Gastroesophageal sphincter (tissue), 4 donors: ENCODE data around the gene PDZD7. TPM values are rescaled to one million over a fixed set of nuclear protein-coding genes. Genes with fewer than 3 reads are reported as not detected.

ENCODE experiments used
- ATAC-seq: fragments of 150-250 bp; one replicate; pipeline ENCODE4 v1.9.1; 2016; ENCODE audit warnings: mild to moderate bottlenecking, moderate library complexity
- H3K27ac ChIP-seq, 4 donors: fragments of 200-600 bp; sonication (generic) in 3 of 4; 1 replicate in 3 of 4; 2 replicates in 1 of 4; pipeline ENCODE4 v1.5.1; 2016 to 2019
- H3K27me3 ChIP-seq: fragments of 200-600 bp; sonication (generic); one replicate; pipeline ENCODE4 v1.5.1; 2019
- H3K36me3 ChIP-seq, 2 donors: fragments of 200-600 bp; sonication (generic); one replicate each; pipeline ENCODE4 v1.5.1; 2019; ENCODE audit warnings: control low read depth in 1 of 2
- H3K4me1 ChIP-seq, 3 donors: fragments of 200-600 bp; sonication (generic); 1 replicate in 2 of 3; 2 replicates in 1 of 3; pipeline ENCODE4 v1.5.1; 2016 to 2019; ENCODE audit warnings: control low read depth in 2 of 3
- H3K4me3 ChIP-seq, 2 donors: fragments of 200-600 bp; sonication (generic); one replicate each; pipeline ENCODE4 v1.5.1; 2019; ENCODE audit warnings: mild to moderate bottlenecking in 1 of 2, moderate library complexity in 1 of 2
- H3K9me3 ChIP-seq, 3 donors: fragments of 200-600 bp; sonication (generic); one replicate each; pipeline ENCODE4 v1.5.1; 2017 to 2019; ENCODE audit warnings: control low read depth in 2 of 3
- EP300 ChIP-seq: sonication (generic); formaldehyde crosslinking; IDR thresholded peaks from one replicate; pipeline ENCODE4 v1.6.1; 2017; ENCODE audit warnings: antibody characterized with exemption, mild to moderate bottlenecking
- POLR2A ChIP-seq, 2 donors: fragments of 450-650 bp; IDR thresholded peaks; one replicate each; pipeline ENCODE4 v1.6.1; 2017; ENCODE audit warnings: antibody characterized with exemption in 2 of 2, mild to moderate bottlenecking in 2 of 2, moderate library complexity in 1 of 2
- POLR2AphosphoS5 ChIP-seq: sonication (generic); formaldehyde crosslinking; IDR thresholded peaks from one replicate; pipeline ENCODE4 v1.6.1; 2017; ENCODE audit warnings: antibody characterized with exemption
- WGBS, 2 donors: methylation state at CpG; one replicate each; pipeline ENCODE4 v1.1.5; 2018; ENCODE audit warnings: low coverage in 1 of 2; 5-methylcytosine and 5-hydroxymethylcytosine counted together
- total RNA-seq, 4 donors: library from RNA; depleted of rRNA; stranded (reverse); fragments of >200 nt; gene quantifications; one replicate each; pipeline ENCODE4 v1.1.0, GENCODE V29; 2016
- TF ChIP-seq, protein P1 (sequence below), 4 experiments: fragments of 200-600 bp in 2 of 4; fragments of 450-650 bp in 2 of 4; sonication (generic) in 1 of 4; IDR thresholded peaks; one replicate each; pipeline ENCODE4 v1.5.1; 2017 to 2019; ENCODE audit warnings: antibody characterized with exemption in 4 of 4, mild to moderate bottlenecking in 2 of 4, moderate library complexity in 2 of 4

Gene PDZD7
- total RNA-seq, 4 donors from 2014 or later: 0.31 to 0.54 (median 0.39) TPM; not detected in 1

DNA sequence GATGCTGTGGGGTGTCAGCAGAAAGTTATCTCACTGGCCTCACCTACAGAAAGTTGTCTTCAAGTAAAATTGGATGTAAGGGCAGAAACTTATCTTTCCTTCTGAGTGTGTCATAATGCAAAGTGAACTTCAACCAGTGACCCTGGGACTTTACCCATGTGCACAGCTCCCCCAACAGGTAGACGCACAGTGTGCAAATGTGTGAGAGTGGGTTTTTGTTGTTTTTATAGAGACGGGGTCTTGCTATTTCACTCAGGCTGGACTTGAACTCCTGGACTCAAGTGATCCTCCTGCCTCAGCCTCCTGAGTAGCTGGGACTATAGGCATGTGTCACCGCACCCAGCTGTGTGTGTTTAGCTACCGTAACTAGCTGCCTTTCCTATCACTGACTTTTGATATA, 24.5 kb upstream of the PDZD7 start:
- TF ChIP-seq POLR2AphosphoS5 (no peak), EP300 (no peak), POLR2A (IDR thresholded peaks at IDR 0.05) (no peak)
- TF ChIP-seq, protein P1, sequence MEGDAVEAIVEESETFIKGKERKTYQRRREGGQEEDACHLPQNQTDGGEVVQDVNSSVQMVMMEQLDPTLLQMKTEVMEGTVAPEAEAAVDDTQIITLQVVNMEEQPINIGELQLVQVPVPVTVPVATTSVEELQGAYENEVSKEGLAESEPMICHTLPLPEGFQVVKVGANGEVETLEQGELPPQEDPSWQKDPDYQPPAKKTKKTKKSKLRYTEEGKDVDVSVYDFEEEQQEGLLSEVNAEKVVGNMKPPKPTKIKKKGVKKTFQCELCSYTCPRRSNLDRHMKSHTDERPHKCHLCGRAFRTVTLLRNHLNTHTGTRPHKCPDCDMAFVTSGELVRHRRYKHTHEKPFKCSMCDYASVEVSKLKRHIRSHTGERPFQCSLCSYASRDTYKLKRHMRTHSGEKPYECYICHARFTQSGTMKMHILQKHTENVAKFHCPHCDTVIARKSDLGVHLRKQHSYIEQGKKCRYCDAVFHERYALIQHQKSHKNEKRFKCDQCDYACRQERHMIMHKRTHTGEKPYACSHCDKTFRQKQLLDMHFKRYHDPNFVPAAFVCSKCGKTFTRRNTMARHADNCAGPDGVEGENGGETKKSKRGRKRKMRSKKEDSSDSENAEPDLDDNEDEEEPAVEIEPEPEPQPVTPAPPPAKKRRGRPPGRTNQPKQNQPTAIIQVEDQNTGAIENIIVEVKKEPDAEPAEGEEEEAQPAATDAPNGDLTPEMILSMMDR (IDR thresholded peaks at IDR 0.05): no peak
- H3K4me3 ChIP-seq: no peak overlapping the region
- ATAC-seq: no peak
- WGBS, 2 donors: 83 to 100% methylated on average over 2 to 4 of the region's 4 CpGs
- H3K9me3 ChIP-seq: no peaks in the 10 kb centered on the region
- peaks cover 31% of the 10 kb centered on the region for H3K27me3 ChIP-seq
- no peak overlapping the region for H3K27ac ChIP-seq
- H3K36me3 ChIP-seq: no peaks in the 10 kb centered on the region
- peaks cover 0 to 11% (median 5%) of the 10 kb centered on the region in 3 donors for H3K4me1 ChIP-seq

DNA sequence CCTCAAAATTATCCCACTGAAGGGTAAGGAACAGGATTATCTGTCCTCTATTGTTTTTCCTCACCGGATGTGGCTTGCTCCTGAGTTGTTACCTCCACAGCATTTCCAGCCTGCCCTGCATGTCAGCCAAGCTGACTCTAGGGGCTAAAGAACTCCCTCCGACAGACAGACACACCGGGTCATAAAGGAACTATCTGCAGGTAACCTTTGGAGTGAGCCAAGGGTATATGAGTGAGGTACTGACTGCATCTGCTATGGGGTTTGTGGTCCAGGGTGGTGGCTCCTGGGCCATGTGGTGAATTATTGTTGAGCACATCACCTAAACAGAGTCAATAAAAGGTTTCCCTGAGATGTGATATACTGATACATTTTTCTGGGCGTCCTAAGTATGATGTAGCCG, 23.9 kb upstream of the PDZD7 start:
- no peak for TF ChIP-seq POLR2AphosphoS5
- no peak for TF ChIP-seq EP300
- no peak for TF ChIP-seq POLR2A (IDR thresholded peaks at IDR 0.05)
- TF ChIP-seq, protein P1 (IDR thresholded peaks at IDR 0.05): no peak
- H3K9me3 ChIP-seq: no peaks in the 10 kb centered on the region
- ATAC-seq: no peak

DNA sequence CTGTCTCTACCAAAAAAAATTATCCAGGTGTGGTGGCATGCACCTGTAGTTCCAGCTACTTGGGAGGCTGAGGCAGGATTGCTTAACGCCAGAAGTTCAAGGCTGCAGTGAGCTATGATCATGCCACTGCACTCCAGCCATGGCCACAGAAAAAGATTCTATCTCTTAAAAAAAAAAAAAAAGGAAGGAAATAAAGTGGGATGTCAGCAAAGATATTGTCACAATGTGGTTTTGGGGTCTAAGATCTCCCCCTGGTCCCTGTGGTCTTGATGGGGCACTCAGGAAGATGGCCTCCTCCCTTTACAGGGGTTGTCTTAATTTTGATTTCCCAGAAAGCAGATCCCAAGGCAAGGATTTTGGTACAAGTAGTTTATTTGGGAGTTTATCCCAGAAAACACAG, 23.4 kb upstream of the PDZD7 start:
- no peak overlapping the region for H3K4me3 ChIP-seq
- 83 to 100% methylated on average over 1 of the region's 1 CpG for WGBS, 2 donors
- H3K27me3 ChIP-seq: peaks cover 42% of the 10 kb centered on the region
- no peaks in the 10 kb centered on the region for H3K9me3 ChIP-seq
- H3K4me1 ChIP-seq: peaks cover 0 to 10% (median 8%) of the 10 kb centered on the region in 3 donors
- TF ChIP-seq POLR2A (IDR thresholded peaks at IDR 0.05) (no peak), EP300 (no peak), POLR2AphosphoS5 (no peak)
- TF ChIP-seq, protein P1 (IDR thresholded peaks at IDR 0.05): no peak
- H3K27ac ChIP-seq: no peak overlapping the region
- H3K36me3 ChIP-seq: no peaks in the 10 kb centered on the region
- ATAC-seq: no peak

More for the DNA sequence above, 23.9 kb upstream of the PDZD7 start:
- Histone ChIP-seq H3K27me3 (peaks cover 37% of the 10 kb centered on the region), H3K36me3 (no peaks in the 10 kb centered on the region), H3K4me1 (peaks cover 0 to 11% (median 7%) of the 10 kb centered on the region in 3 donors), H3K4me3 (no peak overlapping the region), H3K27ac (no peak overlapping the region)
- WGBS, 2 donors: 88 to 89% methylated on average over 1 to 5 of the region's 5 CpGs

DNA sequence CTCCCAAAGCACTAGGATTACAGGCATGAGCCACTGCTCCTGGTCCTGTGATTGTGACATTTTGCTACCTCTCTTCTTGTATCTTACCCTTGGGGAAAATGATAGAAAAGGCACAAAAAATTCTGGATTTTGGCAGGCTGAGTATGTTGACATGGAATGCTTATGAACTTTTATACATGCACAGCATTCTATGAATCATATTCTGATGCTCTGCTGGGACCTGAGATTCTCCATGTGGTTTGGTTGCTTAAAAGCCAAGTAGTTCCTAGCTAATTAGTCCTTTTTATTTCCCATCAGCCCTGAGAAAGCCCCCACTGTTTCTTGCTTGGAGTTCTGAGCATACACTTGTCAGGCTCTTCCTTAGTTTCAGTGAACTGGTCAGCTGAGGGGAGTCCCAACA, 22.6 kb upstream of the PDZD7 start:
- Histone ChIP-seq H3K36me3 (no peaks in the 10 kb centered on the region), H3K27me3 (peaks cover 50% of the 10 kb centered on the region), H3K4me3 (no peak overlapping the region), H3K9me3 (no peaks in the 10 kb centered on the region), H3K4me1 (peaks cover 0 to 10% (median 8%) of the 10 kb centered on the region in 3 donors), H3K27ac (no peak overlapping the region)
- ATAC-seq: no peak
- TF ChIP-seq POLR2A (IDR thresholded peaks at IDR 0.05) (no peak), EP300 (no peak), POLR2AphosphoS5 (no peak)
- TF ChIP-seq, protein P1 (IDR thresholded peaks at IDR 0.05): no peak

DNA sequence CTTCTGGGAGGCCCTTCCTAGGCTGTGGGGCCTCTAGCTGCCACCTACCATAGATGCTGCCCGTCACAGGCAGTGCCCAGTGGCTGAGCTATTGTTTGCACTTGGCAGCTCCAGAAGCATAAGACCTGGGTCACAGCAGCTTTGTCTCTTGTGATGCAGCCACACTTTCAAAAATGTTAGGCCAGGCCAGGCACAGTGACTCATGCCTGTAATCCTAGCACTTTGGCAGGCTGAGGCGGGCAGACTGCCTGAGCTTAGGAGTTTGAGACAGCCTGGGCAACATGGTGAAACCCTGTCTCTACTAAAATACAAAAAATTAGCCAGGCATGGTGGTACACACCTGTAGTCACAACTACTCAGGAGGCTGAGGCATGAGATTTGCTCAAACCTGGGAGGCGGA, 21.4 kb upstream of the PDZD7 start:
- Histone ChIP-seq H3K9me3 (no peaks in the 10 kb centered on the region), H3K36me3 (no peaks in the 10 kb centered on the region), H3K27ac (no peak overlapping the region), H3K4me3 (no peak overlapping the region), H3K27me3 (peaks cover 62% of the 10 kb centered on the region), H3K4me1 (peaks cover 0 to 19% (median 8%) of the 10 kb centered on the region in 3 donors)
- no peak for ATAC-seq
- 100% methylated on average over 1 of the region's 3 CpGs for WGBS, 2 donors
- TF ChIP-seq, protein P1 (IDR thresholded peaks at IDR 0.05): no peak
- TF ChIP-seq EP300: no peak
- no peak for TF ChIP-seq POLR2A (IDR thresholded peaks at IDR 0.05)
- no peak for TF ChIP-seq POLR2AphosphoS5
